ENCODE results near the gene GLCE. TPM values are rescaled to one million over a fixed set of nuclear protein-coding genes. Genes with fewer than 3 reads are reported as not detected.

The GLCE gene
- total and polyA plus RNA-seq, 7 donors = 10.3 to 24.6 (median 13.9) TPM

DNA sequence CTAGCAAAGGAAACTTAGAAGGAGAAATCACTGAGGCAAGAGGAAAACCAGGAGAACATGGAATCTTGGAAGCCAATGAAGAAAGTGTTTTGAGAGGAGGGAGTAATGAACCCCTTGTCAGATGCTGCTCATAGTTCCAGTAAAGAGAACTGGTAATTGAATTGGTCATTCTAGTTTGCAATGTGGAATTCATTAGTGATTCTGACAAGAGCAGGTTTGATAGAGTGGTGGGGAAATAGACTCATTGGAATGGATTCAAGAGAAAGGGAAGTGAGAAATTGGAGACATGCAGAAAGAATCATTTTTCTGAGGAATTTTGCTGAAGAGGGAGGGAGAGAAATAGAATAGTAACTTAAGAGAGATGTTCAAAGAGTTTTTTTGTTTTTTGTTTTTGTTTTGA, 21.0 kb downstream of the GLCE start:
- intact Hi-C loops (cut with DNase I) = no loop called here
- Histone ChIP-seq H3K36me3 (no peaks in the 10 kb centered on the region), H3K4me1 (no peaks in the 10 kb centered on the region), H3K4me3 (no peak overlapping the region), H3K27me3 (no peaks in the 10 kb centered on the region), H3K9me3 (no peaks in the 10 kb centered on the region), H3K27ac (no peak overlapping the region)
- TF ChIP-seq POLR2AphosphoS5 (IDR thresholded peaks at IDR 0.05) (no peak), POLR2A (IDR thresholded peaks at IDR 0.05) (no peak), EP300 (IDR thresholded peaks at IDR 0.05) (no peak)
- TF ChIP-seq, protein P1, sequence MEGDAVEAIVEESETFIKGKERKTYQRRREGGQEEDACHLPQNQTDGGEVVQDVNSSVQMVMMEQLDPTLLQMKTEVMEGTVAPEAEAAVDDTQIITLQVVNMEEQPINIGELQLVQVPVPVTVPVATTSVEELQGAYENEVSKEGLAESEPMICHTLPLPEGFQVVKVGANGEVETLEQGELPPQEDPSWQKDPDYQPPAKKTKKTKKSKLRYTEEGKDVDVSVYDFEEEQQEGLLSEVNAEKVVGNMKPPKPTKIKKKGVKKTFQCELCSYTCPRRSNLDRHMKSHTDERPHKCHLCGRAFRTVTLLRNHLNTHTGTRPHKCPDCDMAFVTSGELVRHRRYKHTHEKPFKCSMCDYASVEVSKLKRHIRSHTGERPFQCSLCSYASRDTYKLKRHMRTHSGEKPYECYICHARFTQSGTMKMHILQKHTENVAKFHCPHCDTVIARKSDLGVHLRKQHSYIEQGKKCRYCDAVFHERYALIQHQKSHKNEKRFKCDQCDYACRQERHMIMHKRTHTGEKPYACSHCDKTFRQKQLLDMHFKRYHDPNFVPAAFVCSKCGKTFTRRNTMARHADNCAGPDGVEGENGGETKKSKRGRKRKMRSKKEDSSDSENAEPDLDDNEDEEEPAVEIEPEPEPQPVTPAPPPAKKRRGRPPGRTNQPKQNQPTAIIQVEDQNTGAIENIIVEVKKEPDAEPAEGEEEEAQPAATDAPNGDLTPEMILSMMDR (IDR thresholded peaks at IDR 0.05) = no peak
- DNase-seq = no peak

DNA sequence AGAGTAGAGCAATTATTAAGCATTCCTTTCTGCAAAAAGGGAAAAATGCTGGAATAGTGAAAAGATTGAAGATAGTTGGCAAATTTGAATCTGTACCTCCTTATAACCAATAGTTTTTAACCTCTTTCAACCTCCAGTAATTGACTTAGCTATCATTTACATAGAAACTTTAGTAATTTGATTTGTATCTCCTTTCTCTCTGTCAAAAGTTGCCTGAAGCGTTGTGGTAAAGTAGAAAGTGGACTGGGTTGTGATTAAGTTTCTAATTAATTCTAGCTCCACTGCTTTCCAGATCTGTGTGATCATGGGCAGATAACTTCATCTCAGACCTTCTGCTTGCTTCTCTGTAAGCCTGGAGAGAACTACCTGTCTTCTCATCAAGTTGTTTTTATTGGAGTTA, 24.8 kb downstream of the GLCE start:
- intact Hi-C loops (cut with DNase I) = no loop called here
- H3K9me3 ChIP-seq = no peaks in the 10 kb centered on the region
- no peak overlapping the region for H3K4me3 ChIP-seq
- 96 to 97% methylated on average over 1 of the region's 1 CpG for WGBS, 2 donors
- no peaks in the 10 kb centered on the region for H3K4me1 ChIP-seq
- no peak overlapping the region for H3K27ac ChIP-seq
- TF ChIP-seq POLR2AphosphoS5 (IDR thresholded peaks at IDR 0.05) = no peak
- no peaks in the 10 kb centered on the region for H3K27me3 ChIP-seq
- H3K36me3 ChIP-seq = no peaks in the 10 kb centered on the region
- DNase-seq = no peak

DNA sequence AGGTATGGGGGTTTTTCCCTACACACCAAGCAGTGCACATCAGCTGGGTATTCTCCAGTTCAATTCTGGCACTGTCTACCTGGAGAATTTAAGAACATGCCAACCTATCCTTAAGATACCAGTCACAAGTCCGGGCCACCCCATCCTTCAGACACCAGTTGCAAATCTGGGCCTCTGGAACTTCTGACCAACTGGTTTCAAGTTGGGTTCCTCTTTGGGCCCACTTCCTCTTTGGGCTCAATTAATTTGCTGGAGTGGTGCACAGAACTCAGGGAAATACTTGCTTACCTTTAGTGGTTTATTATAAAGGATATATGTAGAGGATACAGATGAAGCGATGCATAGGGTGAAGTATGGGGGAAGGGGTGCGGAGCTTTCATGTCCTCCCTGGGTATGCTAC, 25.3 kb downstream of the GLCE start:
- no peak for DNase-seq
- WGBS, 2 donors = 94 to 97% methylated on average over 3 of the region's 3 CpGs
- Histone ChIP-seq H3K4me1 (no peaks in the 10 kb centered on the region), H3K9me3 (no peaks in the 10 kb centered on the region), H3K36me3 (no peaks in the 10 kb centered on the region), H3K27ac (no peak overlapping the region), H3K4me3 (no peak overlapping the region), H3K27me3 (no peaks in the 10 kb centered on the region)
- intact Hi-C loops (cut with DNase I) = no loop called here
- no peak for TF ChIP-seq POLR2AphosphoS5 (IDR thresholded peaks at IDR 0.05)
- no peak for TF ChIP-seq POLR2A (IDR thresholded peaks at IDR 0.05)
- TF ChIP-seq, protein P1 (IDR thresholded peaks at IDR 0.05) = no peak
- TF ChIP-seq EP300 (IDR thresholded peaks at IDR 0.05) = no peak

DNA sequence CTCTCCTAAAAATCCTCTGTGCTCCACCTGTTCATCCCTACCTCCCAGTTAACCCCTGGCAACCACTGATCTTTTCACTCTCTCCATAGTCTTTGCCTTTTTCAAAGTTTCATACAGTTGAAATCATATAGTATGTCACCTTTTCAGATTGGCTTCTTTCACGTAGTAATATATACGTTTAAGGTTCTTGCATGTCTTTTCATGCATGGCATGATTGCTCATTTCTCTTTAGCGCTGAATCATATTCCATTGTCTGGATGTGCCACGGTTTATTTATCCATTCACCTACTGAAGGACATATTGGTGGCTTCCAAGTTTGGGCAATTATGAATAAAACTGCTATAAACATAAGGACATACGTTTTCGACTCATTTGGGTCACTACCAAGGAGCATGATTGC, 28.7 kb downstream of the GLCE start:
- no peak overlapping the region for H3K27ac ChIP-seq
- no peaks in the 10 kb centered on the region for H3K27me3 ChIP-seq
- 93 to 96% methylated on average over 6 of the region's 6 CpGs for WGBS, 2 donors
- TF ChIP-seq POLR2AphosphoS5 (IDR thresholded peaks at IDR 0.05) = no peak
- TF ChIP-seq, protein P1 (IDR thresholded peaks at IDR 0.05) = no peak
- TF ChIP-seq POLR2A (IDR thresholded peaks at IDR 0.05) = no peak
- no peak for TF ChIP-seq EP300 (IDR thresholded peaks at IDR 0.05)
- H3K4me3 ChIP-seq = no peak overlapping the region
- peaks cover 0 to 2% (median 0%) of the 10 kb centered on the region in 4 donors for H3K9me3 ChIP-seq
- intact Hi-C loops (cut with DNase I) = no loop called here
- DNase-seq = no peak
- peaks cover 0 to 29% (median 21%) of the 10 kb centered on the region in 4 donors for H3K4me1 ChIP-seq
- no peaks in the 10 kb centered on the region for H3K36me3 ChIP-seq

DNA sequence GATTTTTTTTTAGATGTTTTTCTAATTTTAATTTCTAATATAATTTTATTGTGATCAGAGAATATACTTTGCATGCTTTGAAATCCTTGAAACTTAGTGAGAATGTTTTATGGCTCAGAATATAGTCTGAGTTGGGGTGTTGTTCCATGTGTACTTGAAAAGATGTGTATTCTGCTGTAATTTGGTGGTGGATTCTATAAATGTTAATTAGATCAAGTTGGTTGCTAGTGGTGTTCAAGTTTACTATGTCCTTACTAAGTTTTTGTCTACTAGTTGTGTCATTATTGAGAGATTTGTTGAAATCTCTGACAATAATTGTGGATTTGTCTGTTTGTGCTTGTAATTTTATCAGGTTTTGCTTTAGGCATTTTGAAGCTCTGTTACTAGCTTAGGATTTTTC, 29.7 kb downstream of the GLCE start:
- peaks cover 0 to 38% (median 30%) of the 10 kb centered on the region in 4 donors for H3K4me1 ChIP-seq
- intact Hi-C loops (cut with DNase I) = no loop called here
- H3K27ac ChIP-seq = no peak overlapping the region
- no peaks in the 10 kb centered on the region for H3K27me3 ChIP-seq
- H3K9me3 ChIP-seq = peaks cover 0 to 2% (median 0%) of the 10 kb centered on the region in 4 donors
- TF ChIP-seq POLR2A (IDR thresholded peaks at IDR 0.05) = no peak
- DNase-seq = no peak
- H3K4me3 ChIP-seq = no peak overlapping the region
- no peaks in the 10 kb centered on the region for H3K36me3 ChIP-seq

DNA sequence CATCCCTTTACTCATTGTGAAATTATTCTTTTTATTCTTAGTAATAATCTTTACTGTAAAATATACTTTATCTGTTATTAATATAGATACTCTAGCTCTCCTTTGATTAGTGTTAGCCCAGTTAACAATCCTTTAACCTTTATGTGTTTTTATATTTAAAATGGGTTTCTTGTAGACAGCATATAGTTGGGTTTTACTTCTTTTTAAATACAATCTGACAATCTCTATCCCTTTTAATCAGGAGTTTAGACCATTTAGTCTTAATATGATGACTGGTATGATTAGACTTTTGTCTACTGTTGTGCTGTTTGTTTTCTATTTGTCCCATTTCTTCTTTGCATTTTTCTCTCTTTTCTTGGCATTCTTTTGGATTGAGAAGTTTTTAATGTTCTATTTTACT, 30.1 kb downstream of the GLCE start:
- H3K27ac ChIP-seq = no peak overlapping the region
- TF ChIP-seq POLR2AphosphoS5 (IDR thresholded peaks at IDR 0.05) = no peak
- TF ChIP-seq POLR2A (IDR thresholded peaks at IDR 0.05) = no peak
- TF ChIP-seq, protein P1 (IDR thresholded peaks at IDR 0.05) = no peak
- no peak for TF ChIP-seq EP300 (IDR thresholded peaks at IDR 0.05)
- intact Hi-C loops (cut with DNase I) = no loop called here
- no peak for DNase-seq
- no peaks in the 10 kb centered on the region for H3K27me3 ChIP-seq
- peaks cover 0 to 40% (median 30%) of the 10 kb centered on the region in 4 donors for H3K4me1 ChIP-seq
- no peak overlapping the region for H3K4me3 ChIP-seq
- peaks cover 0 to 2% (median 0%) of the 10 kb centered on the region in 4 donors for H3K9me3 ChIP-seq
- H3K36me3 ChIP-seq = no peaks in the 10 kb centered on the region
